Upper lobe of right lung (tissue), 1 donor: ENCODE data around the gene CDCP1. TPM values are rescaled to one million over a fixed set of nuclear protein-coding genes. Genes with fewer than 3 reads are reported as not detected.
A peak's percentile ranks its signal among the peaks of the same experiment; 100 is the strongest.

ENCODE experiments used
- ATAC-seq: fragments of 200-7000 bp; cut with Tn5 transposase; one replicate; pipeline ENCODE4 v1.9.1; 2020; ENCODE audit warnings: mild to moderate bottlenecking, moderate library complexity
- DNase-seq: peaks from one replicate; pipeline ENCODE4 v3.0.0-alpha.2; 2020
- H3K27ac ChIP-seq: fragments of 200-600 bp; one replicate; pipeline ENCODE4 v1.8.0; 2022
- H3K27me3 ChIP-seq: fragments of 200-600 bp; one replicate; pipeline ENCODE4 v1.8.0; 2022; ENCODE audit warnings: mild to moderate bottlenecking
- H3K36me3 ChIP-seq: fragments of 200-600 bp; one replicate; pipeline ENCODE4 v1.8.0; 2022
- H3K4me1 ChIP-seq: fragments of 200-600 bp; one replicate; pipeline ENCODE4 v1.8.0; 2022
- H3K4me3 ChIP-seq: fragments of 200-600 bp; one replicate; pipeline ENCODE4 v1.8.0; 2022; ENCODE audit warnings: mild to moderate bottlenecking
- H3K9me3 ChIP-seq: fragments of 200-600 bp; one replicate; pipeline ENCODE4 v1.8.0; 2022
- CTCF ChIP-seq: fragments of 200-600 bp; IDR thresholded peaks from one replicate; pipeline ENCODE4 v1.8.0; 2022; ENCODE audit warnings: antibody characterized with exemption
- intact Hi-C: fragments of 100-400 bp; cut with DNase I; formaldehyde crosslinking; loops from one replicate; pipeline ENCODE4 v1.11.0; 2022
- total RNA-seq: library from RNA; stranded (reverse); fragmentation: NEBNext Ultra II Directional; extraction: Animal tissue kit (Norgen Biotek cat#: 25700); gene quantifications from one replicate; pipeline ENCODE4 v1.2.1, GENCODE V29; 2021
- donor health status: DM: no; HTN: yes; CAD: no; lungs with severe emphysema.

The CDCP1 gene
- total RNA-seq, 1 donor from 2014 or later = 19.1 TPM

DNA sequence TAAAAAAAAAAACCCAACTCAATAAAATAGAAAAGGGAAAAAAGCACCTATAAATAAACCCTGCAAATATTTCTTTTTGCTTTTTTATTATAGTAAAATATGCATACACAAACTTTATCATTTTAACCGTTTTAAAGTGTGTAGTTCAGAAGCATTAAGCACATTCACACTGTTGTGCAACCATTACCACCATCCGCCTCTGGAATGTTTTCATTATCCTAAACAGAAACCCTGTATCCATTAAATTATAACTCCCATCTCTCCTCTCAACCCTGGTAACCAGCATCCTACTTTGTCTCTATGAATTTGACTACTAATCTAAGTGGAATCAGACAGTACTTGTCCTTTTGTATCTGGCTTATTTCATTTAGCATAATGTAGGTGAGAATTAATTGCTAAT is 15.0 kb downstream of the CDCP1 start:
- no peak overlapping the region for H3K4me3 ChIP-seq
- DNase-seq (no peak), ATAC-seq (no peak)
- no peaks in the 10 kb centered on the region for H3K27me3 ChIP-seq
- H3K36me3 ChIP-seq = no peaks in the 10 kb centered on the region
- no peak for TF ChIP-seq CTCF
- H3K27ac ChIP-seq = no peak overlapping the region
- intact Hi-C loops = no loop called here
- no peaks in the 10 kb centered on the region for H3K9me3 ChIP-seq
- no peaks in the 10 kb centered on the region for H3K4me1 ChIP-seq

GRCh38 chr3:45130476-45130875 is 15.7 kb downstream of the CDCP1 start:
- Histone ChIP-seq H3K4me1 (no peaks in the 10 kb centered on the region), H3K36me3 (no peaks in the 10 kb centered on the region), H3K27me3 (no peaks in the 10 kb centered on the region), H3K27ac (no peak overlapping the region), H3K4me3 (no peak overlapping the region), H3K9me3 (no peaks in the 10 kb centered on the region)
- no peak for TF ChIP-seq CTCF
- intact Hi-C loops = no loop called here
- DNase-seq (no peak), ATAC-seq (no peak)

DNA sequence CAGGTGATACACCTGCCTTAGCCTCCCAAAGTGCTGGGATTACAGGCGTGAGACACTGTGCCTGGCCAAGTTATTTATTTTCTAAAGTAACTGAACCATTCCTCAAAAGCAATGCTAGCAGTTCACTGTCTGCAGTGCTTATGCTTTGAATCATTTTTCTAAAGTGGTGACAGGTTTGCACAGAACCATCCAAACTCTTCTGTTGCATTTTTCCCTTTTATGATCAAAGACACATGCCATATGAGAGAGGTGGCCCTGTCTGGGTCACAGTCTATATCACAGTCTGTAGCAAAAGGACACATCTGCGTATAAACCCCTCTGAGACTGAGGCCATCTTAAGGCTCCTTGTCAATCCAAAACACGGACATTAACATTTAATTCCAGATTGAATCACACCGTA is 17.2 kb downstream of the CDCP1 start:
- TF ChIP-seq CTCF = no peak
- Histone ChIP-seq H3K4me1 (no peaks in the 10 kb centered on the region), H3K36me3 (no peaks in the 10 kb centered on the region), H3K27ac (no peak overlapping the region), H3K9me3 (no peaks in the 10 kb centered on the region), H3K27me3 (no peaks in the 10 kb centered on the region), H3K4me3 (no peak overlapping the region)
- DNase-seq (no peak), ATAC-seq (no peak)
- intact Hi-C loops = no loop called here

DNA sequence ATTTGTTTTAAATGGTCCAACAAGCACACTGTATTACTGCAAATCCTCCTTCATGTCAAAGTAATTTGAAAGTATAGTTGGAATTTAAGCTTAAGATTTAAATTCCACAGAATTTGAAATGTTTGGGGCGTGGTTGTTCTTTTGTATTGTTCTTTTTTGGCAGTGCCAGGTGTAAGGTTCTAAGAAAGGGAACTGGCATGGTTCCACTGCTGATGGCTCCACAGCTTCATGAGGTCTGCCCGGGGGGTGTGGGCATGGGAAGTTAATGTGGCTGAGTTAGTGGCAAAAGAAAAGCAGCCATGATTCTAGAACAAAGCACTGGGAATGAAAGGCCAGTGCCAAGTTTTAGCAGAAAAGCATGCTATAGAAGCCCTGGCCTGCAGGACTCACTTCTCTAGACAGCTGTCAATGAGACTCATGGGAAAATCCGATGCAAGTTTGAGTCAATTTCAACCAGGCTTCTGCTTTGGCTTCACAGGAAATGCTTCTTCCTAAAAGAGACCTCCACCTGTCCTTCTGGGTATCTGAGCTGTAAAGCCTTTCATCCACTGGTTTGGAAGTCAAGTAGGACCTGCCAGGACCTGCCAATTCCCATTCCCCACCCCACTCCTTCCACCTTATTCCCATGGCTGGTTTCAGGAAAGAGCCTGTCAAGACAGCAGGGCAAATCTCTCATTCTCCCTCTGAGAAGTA is 18.9 kb downstream of the CDCP1 start:
- Histone ChIP-seq H3K36me3 (no peaks in the 10 kb centered on the region), H3K27ac (no peak overlapping the region), H3K9me3 (no peaks in the 10 kb centered on the region), H3K4me1 (no peaks in the 10 kb centered on the region), H3K27me3 (no peaks in the 10 kb centered on the region), H3K4me3 (no peak overlapping the region)
- no peak for TF ChIP-seq CTCF
- ATAC-seq = no peak
- no peak for DNase-seq
- intact Hi-C loops = no loop called here

- Histone ChIP-seq H3K27me3 (no peaks in the 10 kb centered on the region), H3K4me1 (no peaks in the 10 kb centered on the region), H3K9me3 (no peaks in the 10 kb centered on the region), H3K4me3 (no peak overlapping the region), H3K27ac (no peak overlapping the region), H3K36me3 (no peaks in the 10 kb centered on the region)
- no peak for TF ChIP-seq CTCF
- intact Hi-C loops = no loop called here
- DNase-seq (no peak), ATAC-seq (no peak)
Measured at GRCh38 chr3:45126730-45127129, 19.4 kb downstream of the CDCP1 start.

- Histone ChIP-seq H3K27me3 (no peaks in the 10 kb centered on the region), H3K27ac (no peak overlapping the region), H3K9me3 (no peaks in the 10 kb centered on the region), H3K4me1 (no peaks in the 10 kb centered on the region), H3K4me3 (no peak overlapping the region), H3K36me3 (no peaks in the 10 kb centered on the region)
- intact Hi-C loops = no loop called here
- peak; percentile 70 for DNase-seq
- peak; percentile 95 for ATAC-seq
- TF ChIP-seq CTCF = no peak
Measured at GRCh38 chr3:45125550-45126026, 20.6 kb downstream of the CDCP1 start.
